Pancreas (tissue), 10 donors: ENCODE measurements around the gene SH3GLB2. TPM values are rescaled to one million over a fixed set of nuclear protein-coding genes. Genes with fewer than 3 reads are reported as not detected.
A peak's percentile ranks its signal among the peaks of the same experiment; 100 is the strongest.

ENCODE experiments used
- ATAC-seq, 4 donors: fragments of 200-7000 bp; cut with Tn5 transposase; one replicate each; pipeline versions ENCODE4 v1.8.0 to v1.9.1; 2020; ENCODE audit warnings: mild to moderate bottlenecking in 4 of 4, moderate library complexity in 4 of 4
- DNase-seq, 6 donors: peaks; one replicate each; pipeline ENCODE4 v3.0.0-alpha.2; 2020
- FAIRE-seq: peaks from 2 replicates; lab custom pipeline; 2012; peaks lifted over from hg19 to GRCh38; lab: Jason Lieb, UNC
- H3K27ac ChIP-seq, 4 donors: fragments of 200-600 bp; sonication (generic); 1 replicate in 3 of 4; 2 replicates in 1 of 4; pipeline versions ENCODE4 v1.5.0 to v1.8.0; 2020
- H3K27me3 ChIP-seq, 4 donors: fragments of 200-600 bp; one replicate each; pipeline ENCODE4 v1.8.0; 2021
- H3K36me3 ChIP-seq, 3 donors: fragments of 200-600 bp; sonication (generic) in 1 of 3; one replicate each; pipeline versions ENCODE4 v1.5.0 to v1.8.0; 2020 to 2021
- H3K4me1 ChIP-seq, 3 donors: fragments of 200-600 bp; one replicate each; pipeline ENCODE4 v1.8.0; 2021
- H3K4me3 ChIP-seq, 4 donors: fragments of 200-600 bp; sonication (generic) in 2 of 4; one replicate each; pipeline versions ENCODE4 v1.5.0 to v1.8.0; 2020 to 2021
- H3K9me3 ChIP-seq, 4 donors: fragments of 200-600 bp; one replicate each; pipeline ENCODE4 v1.8.0; 2021
- CTCF ChIP-seq, 4 donors: fragments of 200-600 bp; sonication (generic) in 3 of 4; IDR thresholded peaks; one replicate each; pipeline versions ENCODE4 v1.5.0 to v1.8.0; 2021; ENCODE audit warnings: antibody characterized with exemption in 4 of 4
- WGBS, 2 donors: extraction: QIAGEN DNeasy Blood & Tissue Kit; methylation state at CpG; one replicate each; pipeline ENCODE4 v1.1.7; 2013; 5-methylcytosine and 5-hydroxymethylcytosine counted together
- intact Hi-C, 3 donors: fragments of 100-400 bp; cut with DNase I; formaldehyde crosslinking; loops; one replicate each; pipeline versions ENCODE4 v1.11.1 to v1.14.2; 2022
- polyA plus RNA-seq, 2 donors: library from polyadenylated mRNA; stranded (reverse); fragments of 200-250 nt; gene quantifications; one replicate each; pipeline ENCODE4 v1.2.3, GENCODE V29; 2013
- total RNA-seq, 6 donors: library from RNA; stranded (reverse); fragmentation: NEBNext Ultra II Directional in 4 of 6; extraction: Animal tissue kit (Norgen Biotek cat#: 25700) in 4 of 6; gene quantifications; one replicate each; pipeline versions ENCODE4 v1.2.1 to v1.2.4, GENCODE V29; 2021 to 2023
- donor health status: healthy with polysubstance abuse.
- donor health status: DM: no; HTN: no; CAD: no; lungs with moderate emphysema.
- donor health status: DM: no; HTN: no; CAD: no.
- donor health status: control.
- donor health status: control.
- donor health status: Bipolar disorder and iron deficiency.
- donor health status: DM: yes; HTN: yes; CAD: no.
- donor health status: DM: no; HTN: no; CAD: no.
- donor health status: DM: no; HTN: no; CAD: no.
- donor health status: DM: yes; HTN: yes; CAD: no.

The SH3GLB2 gene
- total and polyA plus RNA-seq, 8 donors, result 46.6 to 201 (median 74.9) TPM

GRCh38 chr9:129023036-129023907 is 4.9 kb downstream of the SH3GLB2 start:
- DNase-seq, result peak in 2 of 6 donors; percentile 35 to 44
- Histone ChIP-seq H3K36me3 (no peaks in the 10 kb centered on the region), H3K27me3 (no peaks in the 10 kb centered on the region), H3K4me3 (no peak overlapping the region), H3K27ac (peak overlapping the region in 1 of 4 donors; percentile 50), H3K4me1 (peaks cover 4 to 13% (median 11%) of the 10 kb centered on the region in 3 donors), H3K9me3 (no peaks in the 10 kb centered on the region)
- intact Hi-C loops, result no loop called here
- no peak for FAIRE-seq
- 60 to 64% methylated on average over 16 of the region's 16 CpGs for WGBS, 2 donors
- no peak for ATAC-seq
- TF ChIP-seq CTCF (IDR thresholded peaks at IDR 0.05), result no peak

- intact Hi-C loops, result no loop called here
- Histone ChIP-seq H3K4me3 (no peak overlapping the region), H3K27ac (no peak overlapping the region), H3K4me1 (peaks cover 4 to 13% (median 11%) of the 10 kb centered on the region in 3 donors), H3K36me3 (no peaks in the 10 kb centered on the region), H3K9me3 (no peaks in the 10 kb centered on the region), H3K27me3 (no peaks in the 10 kb centered on the region)
- no peak for ATAC-seq
- no peak for FAIRE-seq
- TF ChIP-seq CTCF (IDR thresholded peaks at IDR 0.05), result no peak
- DNase-seq, result no peak
- 82 to 88% methylated on average over 9 of the region's 9 CpGs for WGBS, 2 donors
Measured at GRCh38 chr9:129022037-129022436, 6.1 kb downstream of the SH3GLB2 start.

DNA sequence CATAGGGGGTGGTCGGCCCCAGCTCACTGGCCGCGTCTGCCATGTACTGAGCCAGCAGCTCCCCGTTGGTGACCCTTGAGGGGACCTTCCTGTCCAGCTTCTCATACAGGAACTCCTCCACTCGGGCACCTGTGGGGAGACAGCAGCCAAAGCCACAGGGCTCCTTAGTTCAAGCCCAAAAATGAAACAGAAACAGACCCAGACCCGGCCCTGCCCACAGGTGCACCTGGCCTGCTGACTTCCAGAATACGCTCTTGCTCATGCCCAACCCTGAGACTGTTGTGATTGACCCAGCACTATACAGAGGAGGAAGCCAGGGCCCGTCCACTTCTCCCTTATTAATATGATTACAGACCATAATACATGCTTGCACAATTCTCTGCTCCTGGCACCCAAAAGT is 7.0 kb downstream of the SH3GLB2 start:
- Histone ChIP-seq H3K36me3 (no peaks in the 10 kb centered on the region), H3K4me1 (peaks cover 2 to 8% (median 4%) of the 10 kb centered on the region in 3 donors), H3K27me3 (no peaks in the 10 kb centered on the region), H3K9me3 (no peaks in the 10 kb centered on the region), H3K27ac (no peak overlapping the region), H3K4me3 (no peak overlapping the region)
- FAIRE-seq (no peak), ATAC-seq (peak in 2 of 4 donors; percentile 8 to 24), DNase-seq (no peak)
- WGBS, 2 donors, result 79 to 91% methylated on average over 8 of the region's 8 CpGs
- intact Hi-C loops, result no loop called here
- TF ChIP-seq CTCF (IDR thresholded peaks at IDR 0.05), result no peak

GRCh38 chr9:129014608-129015007 is 13.5 kb downstream of the SH3GLB2 start:
- Histone ChIP-seq H3K9me3 (no peaks in the 10 kb centered on the region), H3K4me3 (no peak overlapping the region), H3K27ac (no peak overlapping the region), H3K36me3 (peaks cover 0 to 42% (median 10%) of the 10 kb centered on the region in 3 donors), H3K4me1 (no peaks in the 10 kb centered on the region), H3K27me3 (no peaks in the 10 kb centered on the region)
- no peak for FAIRE-seq
- intact Hi-C loops, result no loop called here
- 91 to 94% methylated on average over 8 of the region's 8 CpGs for WGBS, 2 donors
- DNase-seq, result no peak
- ATAC-seq, result no peak
- no peak for TF ChIP-seq CTCF (IDR thresholded peaks at IDR 0.05)

DNA sequence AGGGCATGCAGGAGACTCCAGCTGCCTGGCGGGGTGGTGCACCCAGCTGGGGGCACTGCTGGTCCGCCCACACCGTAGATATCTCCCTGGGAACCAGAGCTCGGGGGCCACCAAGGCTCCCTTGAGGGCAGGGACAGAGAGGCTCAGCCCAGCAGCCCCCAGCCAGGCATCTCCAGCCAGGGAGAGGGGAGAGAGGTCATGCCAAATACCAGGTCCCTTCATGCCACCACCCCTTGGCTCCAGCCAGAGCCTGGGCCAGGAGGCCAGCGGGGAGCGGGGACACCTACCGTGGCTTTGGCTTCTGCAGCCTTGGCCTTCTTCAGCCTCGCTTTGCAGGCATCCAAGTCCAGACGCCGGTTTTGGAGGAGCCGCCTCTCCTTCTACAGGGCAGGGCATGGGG is 14.0 kb downstream of the SH3GLB2 start:
- FAIRE-seq, result no peak

More for the DNA sequence above, 14.0 kb downstream of the SH3GLB2 start:
- Histone ChIP-seq H3K9me3 (no peaks in the 10 kb centered on the region), H3K27me3 (no peaks in the 10 kb centered on the region), H3K36me3 (peaks cover 0 to 44% (median 10%) of the 10 kb centered on the region in 3 donors), H3K4me3 (no peak overlapping the region), H3K27ac (no peak overlapping the region), H3K4me1 (no peaks in the 10 kb centered on the region)
- no peak for TF ChIP-seq CTCF (IDR thresholded peaks at IDR 0.05)
- DNase-seq (no peak), ATAC-seq (peak in 1 of 4 donors; percentile 27)
- 94 to 95% methylated on average over 11 of the region's 11 CpGs for WGBS, 2 donors
- intact Hi-C loops, result no loop called here
